Mesothelial cell of epicardium (in vitro differentiated cells): ENCODE measurements around the gene DGKA. TPM values are rescaled to one million over a fixed set of nuclear protein-coding genes. Genes with fewer than 3 reads are reported as not detected.
A peak's percentile ranks its signal among the peaks of the same experiment; 100 is the strongest.

Experiments
- DNase-seq, 2 experiments: peaks; one replicate each; pipeline ENCODE4 v3.0.0; 2021; ENCODE audit warnings: low spot score in 2 of 2; ENCODE audit not compliant: unreplicated experiment in 2 of 2
- H3K27ac Mint-ChIP-seq: 2 replicates; pipeline ENCODE4 v1.8.0; 2021; ENCODE audit warnings: mixed read lengths
- H3K27me3 Mint-ChIP-seq: 2 replicates; pipeline ENCODE4 v1.8.0; 2021; ENCODE audit warnings: low read depth, mixed read lengths
- H3K36me3 Mint-ChIP-seq: 2 replicates; pipeline ENCODE4 v1.8.0; 2021; ENCODE audit warnings: mixed read lengths
- H3K4me1 Mint-ChIP-seq: 2 replicates; pipeline ENCODE4 v1.8.0; 2021; ENCODE audit warnings: mixed read lengths
- H3K4me3 Mint-ChIP-seq: 2 replicates; pipeline ENCODE4 v1.8.0; 2021; ENCODE audit warnings: mild to moderate bottlenecking, moderate library complexity, mixed read lengths
- H3K9me3 Mint-ChIP-seq: 2 replicates; pipeline ENCODE4 v1.8.0; 2021; ENCODE audit warnings: mixed read lengths
- total RNA-seq: library from RNA; stranded (reverse); gene quantifications from 3 replicates; pipeline ENCODE4 v1.2.1, GENCODE V29; 2021
- TF ChIP-seq, protein P1 (sequence below): fragments of 200-600 bp; sonication (generic); IDR thresholded peaks from one replicate; pipeline ENCODE4 v1.5.0; 2021; ENCODE audit warnings: antibody characterized with exemption; ENCODE audit not compliant: unreplicated experiment

Gene DGKA
- total RNA-seq, 1 donor from 2014 or later = 33.5 TPM

DNA sequence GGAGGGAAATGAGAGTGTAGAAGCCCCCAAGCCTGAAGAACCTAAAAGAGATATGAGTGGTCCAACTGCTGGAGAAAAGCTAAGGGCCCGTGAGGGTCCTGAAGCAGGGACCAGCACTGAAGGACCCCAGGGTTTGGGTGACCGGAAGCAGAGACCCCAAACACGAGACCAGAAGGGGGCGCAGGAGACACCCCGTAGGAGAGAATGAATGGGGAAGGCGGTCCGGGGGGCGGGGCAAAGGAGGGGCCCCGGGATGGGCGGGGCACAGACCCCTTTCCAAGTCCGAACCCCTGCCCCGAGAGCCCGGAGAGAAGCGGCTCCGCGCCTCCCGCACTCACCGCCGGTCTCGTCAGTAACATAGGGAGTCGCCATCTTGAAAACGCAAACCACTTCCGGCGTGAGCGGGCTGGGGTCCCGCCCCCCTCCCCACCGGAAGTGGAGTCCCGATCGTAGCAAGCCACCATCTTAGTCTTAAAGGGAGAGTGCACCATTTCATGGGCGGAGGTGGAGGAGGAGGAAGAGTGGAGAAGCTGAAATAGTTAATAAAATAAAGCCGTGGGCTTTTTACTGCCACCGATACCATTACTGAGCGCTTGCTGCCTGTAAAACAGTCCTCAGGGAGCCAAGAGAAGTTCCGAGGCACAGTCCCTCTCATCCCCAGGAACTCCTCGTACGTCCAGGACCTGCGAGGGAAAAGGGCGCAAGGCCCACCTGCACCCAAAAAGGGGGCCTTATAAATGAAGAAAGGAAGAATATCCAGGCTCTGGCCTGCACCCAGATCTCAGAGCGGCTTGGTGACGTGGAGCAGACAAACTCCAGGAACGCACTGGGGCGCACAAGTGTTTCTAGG is 4.0 kb upstream of the DGKA start:
- Mint-ChIP-seq H3K36me3 (peaks cover 3% of the 10 kb centered on the region), H3K4me1 (peaks cover 45% of the 10 kb centered on the region), H3K27ac (peak overlapping the region; percentile 100), H3K27me3 (no peaks in the 10 kb centered on the region), H3K4me3 (peak overlapping the region; percentile 99), H3K9me3 (no peaks in the 10 kb centered on the region)
- DNase-seq = peak; percentile 74 to 86
- TF ChIP-seq, protein P1, sequence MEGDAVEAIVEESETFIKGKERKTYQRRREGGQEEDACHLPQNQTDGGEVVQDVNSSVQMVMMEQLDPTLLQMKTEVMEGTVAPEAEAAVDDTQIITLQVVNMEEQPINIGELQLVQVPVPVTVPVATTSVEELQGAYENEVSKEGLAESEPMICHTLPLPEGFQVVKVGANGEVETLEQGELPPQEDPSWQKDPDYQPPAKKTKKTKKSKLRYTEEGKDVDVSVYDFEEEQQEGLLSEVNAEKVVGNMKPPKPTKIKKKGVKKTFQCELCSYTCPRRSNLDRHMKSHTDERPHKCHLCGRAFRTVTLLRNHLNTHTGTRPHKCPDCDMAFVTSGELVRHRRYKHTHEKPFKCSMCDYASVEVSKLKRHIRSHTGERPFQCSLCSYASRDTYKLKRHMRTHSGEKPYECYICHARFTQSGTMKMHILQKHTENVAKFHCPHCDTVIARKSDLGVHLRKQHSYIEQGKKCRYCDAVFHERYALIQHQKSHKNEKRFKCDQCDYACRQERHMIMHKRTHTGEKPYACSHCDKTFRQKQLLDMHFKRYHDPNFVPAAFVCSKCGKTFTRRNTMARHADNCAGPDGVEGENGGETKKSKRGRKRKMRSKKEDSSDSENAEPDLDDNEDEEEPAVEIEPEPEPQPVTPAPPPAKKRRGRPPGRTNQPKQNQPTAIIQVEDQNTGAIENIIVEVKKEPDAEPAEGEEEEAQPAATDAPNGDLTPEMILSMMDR = peak; percentile 59

DNA sequence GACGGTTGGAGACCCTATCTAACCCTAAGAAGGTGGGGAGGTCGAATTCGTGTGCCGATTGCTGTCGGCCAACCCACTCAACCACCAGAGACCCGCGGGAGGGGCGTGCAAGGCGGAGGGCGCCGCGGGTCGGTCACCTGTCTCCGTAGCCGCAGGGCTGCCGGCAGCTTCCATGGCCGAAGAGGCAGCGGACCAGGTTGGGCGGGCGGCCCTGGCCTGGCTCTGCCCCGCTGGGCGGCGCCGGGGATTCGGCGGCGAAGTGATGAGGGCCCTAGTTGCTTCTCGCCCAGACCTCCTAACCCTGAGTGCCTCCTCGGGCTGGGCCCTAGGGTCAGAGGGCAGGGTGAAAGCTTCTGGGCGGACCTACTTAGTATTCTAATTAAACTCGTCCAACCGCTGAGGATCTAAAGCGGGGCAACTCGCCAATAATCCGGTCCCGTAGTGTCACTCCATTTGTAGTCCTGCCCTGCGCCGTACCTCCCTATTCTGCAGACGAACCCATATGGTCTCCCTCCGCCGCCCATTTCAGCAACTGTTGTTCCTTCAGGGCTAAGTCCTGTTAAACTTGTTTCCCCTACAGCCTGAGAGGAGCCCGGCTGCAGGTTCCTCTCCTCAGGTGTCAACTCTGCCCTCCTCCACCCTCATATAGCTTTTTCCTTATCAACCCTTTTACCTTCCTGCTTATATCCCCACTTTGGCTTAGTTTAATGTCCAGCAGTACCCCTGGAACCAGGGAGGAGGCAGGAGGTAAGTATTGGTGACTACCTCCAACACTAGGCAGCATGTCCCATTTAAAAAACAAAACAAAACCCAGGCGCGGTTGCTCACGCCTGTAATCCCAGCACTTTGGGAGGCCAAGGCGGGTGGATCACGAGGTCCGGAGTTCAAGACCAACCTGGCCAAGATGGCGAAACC is 3.1 kb upstream of the DGKA start, which contains the start of gene PYM1:
Gene PYM1, minus strand, starts transcription at position 307 of the 915 bp plus-strand sequence. Its CDS starts 133 bp downstream, at position 174.
- Mint-ChIP-seq H3K4me3 (peak within 1 kb of the TSS; percentile 99), H3K4me1 (peaks cover 51% of the 10 kb centered on the region), H3K36me3 (no peaks in the 10 kb centered on the region), H3K9me3 (no peaks in the 10 kb centered on the region), H3K27me3 (no peaks in the 10 kb centered on the region), H3K27ac (peak within 1 kb of the TSS; percentile 100)
- TF ChIP-seq, protein P1 = no peak
- DNase-seq = peak; percentile 30 to 63

DNA sequence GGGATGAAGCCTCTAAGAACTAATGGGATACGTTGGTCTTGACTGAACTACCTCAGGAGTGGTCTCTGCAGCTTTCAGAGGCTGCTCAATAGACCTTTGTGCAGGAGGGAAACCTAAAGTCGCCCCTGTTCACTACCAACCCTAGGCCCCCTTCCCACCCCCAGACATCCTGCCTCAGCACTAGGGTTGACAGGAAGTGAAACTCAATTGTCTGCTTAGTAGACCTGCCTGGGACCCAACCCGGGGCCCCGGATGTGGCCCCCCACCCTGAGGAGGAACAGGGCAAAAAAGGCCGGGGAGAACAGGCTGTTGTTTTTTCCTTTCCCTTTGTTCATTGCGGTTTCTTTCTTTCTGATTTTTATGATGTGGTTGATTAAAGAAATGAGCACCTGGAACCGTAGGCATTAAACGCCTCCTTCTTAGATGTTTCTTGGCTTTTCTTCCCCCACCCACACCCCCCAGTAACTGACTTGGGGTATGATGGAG is 1.6 kb upstream of the DGKA start:
- TF ChIP-seq, protein P1 = no peak
- Mint-ChIP-seq H3K27ac (peak overlapping the region; percentile 40), H3K36me3 (no peaks in the 10 kb centered on the region), H3K4me3 (peak overlapping the region; percentile 41), H3K4me1 (peaks cover 54% of the 10 kb centered on the region), H3K27me3 (no peaks in the 10 kb centered on the region), H3K9me3 (no peaks in the 10 kb centered on the region)
- no peak for DNase-seq

GRCh38 chr12:55931317-55931779 is 386 bp downstream of the DGKA start:
- no peaks in the 10 kb centered on the region for H3K9me3 Mint-ChIP-seq
- no peaks in the 10 kb centered on the region for H3K27me3 Mint-ChIP-seq
- H3K36me3 Mint-ChIP-seq = no peaks in the 10 kb centered on the region
- H3K27ac Mint-ChIP-seq = peak overlapping the region; percentile 91
- TF ChIP-seq, protein P1 = no peak
- no peak for DNase-seq
- H3K4me3 Mint-ChIP-seq = peak overlapping the region; percentile 76
- H3K4me1 Mint-ChIP-seq = peaks cover 38% of the 10 kb centered on the region

- peak overlapping the region; percentile 91 for H3K27ac Mint-ChIP-seq
- DNase-seq = peak; percentile 38 to 59
- H3K27me3 Mint-ChIP-seq = no peaks in the 10 kb centered on the region
- H3K9me3 Mint-ChIP-seq = no peaks in the 10 kb centered on the region
- H3K36me3 Mint-ChIP-seq = no peaks in the 10 kb centered on the region
- peaks cover 38% of the 10 kb centered on the region for H3K4me1 Mint-ChIP-seq
- peak overlapping the region; percentile 76 for H3K4me3 Mint-ChIP-seq
- TF ChIP-seq, protein P1 = no peak
Observed at GRCh38 chr12:55931780-55932550, 1.0 kb downstream of the DGKA start.
